ENCODE results near the gene UBTD2.
"Not testable (repeated sequence)": the region's sequence is repeated elsewhere in the genome, so short reads cannot be mapped to it uniquely, and the experiment has no call there.

The UBTD2 gene

DNA sequence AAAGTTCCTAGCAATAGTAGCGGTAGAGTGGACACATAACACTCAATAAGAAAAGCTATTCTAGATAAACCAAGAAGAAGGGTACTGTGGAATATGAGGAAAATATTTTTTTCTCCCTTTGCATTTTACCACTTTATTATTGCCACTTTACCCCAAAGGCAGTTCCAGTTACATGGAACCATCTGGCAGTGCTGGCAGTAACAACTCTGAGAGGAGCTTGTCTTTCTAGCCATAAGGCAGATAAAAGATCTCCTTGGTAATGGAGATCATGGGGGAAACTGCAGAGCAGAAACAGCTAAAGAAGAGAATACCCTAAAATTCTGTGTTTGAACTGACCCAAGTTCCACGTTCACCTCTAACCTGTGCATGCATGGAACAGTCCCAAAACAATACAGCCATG, 38.5 kb downstream of the UBTD2 start:
- no peak for DNase-seq

DNA sequence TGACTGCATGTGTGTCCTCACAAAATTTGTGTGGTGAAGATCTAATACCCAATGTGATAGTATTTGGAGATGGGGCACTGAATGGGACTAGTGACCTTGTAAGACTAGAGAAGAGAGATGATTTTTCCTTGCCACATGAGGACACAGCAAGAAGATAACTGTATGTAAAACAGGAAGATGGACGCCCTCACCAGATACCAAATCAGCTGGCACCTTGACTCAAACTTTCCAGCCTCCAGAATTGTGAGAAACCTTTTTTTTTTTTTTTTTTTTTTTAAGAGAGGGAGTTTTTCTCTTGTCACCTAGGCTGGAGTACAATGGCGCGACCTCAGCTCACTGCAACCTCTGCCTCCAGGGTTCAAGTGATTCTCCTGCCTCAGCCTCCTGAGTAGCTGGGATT, 40.3 kb downstream of the UBTD2 start:
- no peak for DNase-seq

DNA sequence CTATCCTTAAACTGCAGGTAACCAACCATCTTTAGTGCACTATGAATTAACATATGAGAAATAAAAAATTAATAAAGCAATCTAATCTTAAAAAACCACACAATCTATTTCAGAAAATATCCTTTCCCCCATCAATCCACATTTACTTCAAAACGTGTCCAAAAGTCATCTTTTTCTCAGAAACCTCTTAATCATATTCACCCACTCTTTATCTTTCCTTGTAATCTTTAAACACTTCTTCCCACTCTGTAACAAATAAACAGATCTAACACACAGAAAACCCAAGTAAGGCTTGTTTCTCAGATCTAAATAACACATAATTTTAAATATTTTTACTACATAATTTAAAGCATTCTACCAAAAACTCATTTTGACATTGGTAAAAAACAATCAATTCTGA, 45.2 kb downstream of the UBTD2 start:
- DNase-seq, result no peak

DNA sequence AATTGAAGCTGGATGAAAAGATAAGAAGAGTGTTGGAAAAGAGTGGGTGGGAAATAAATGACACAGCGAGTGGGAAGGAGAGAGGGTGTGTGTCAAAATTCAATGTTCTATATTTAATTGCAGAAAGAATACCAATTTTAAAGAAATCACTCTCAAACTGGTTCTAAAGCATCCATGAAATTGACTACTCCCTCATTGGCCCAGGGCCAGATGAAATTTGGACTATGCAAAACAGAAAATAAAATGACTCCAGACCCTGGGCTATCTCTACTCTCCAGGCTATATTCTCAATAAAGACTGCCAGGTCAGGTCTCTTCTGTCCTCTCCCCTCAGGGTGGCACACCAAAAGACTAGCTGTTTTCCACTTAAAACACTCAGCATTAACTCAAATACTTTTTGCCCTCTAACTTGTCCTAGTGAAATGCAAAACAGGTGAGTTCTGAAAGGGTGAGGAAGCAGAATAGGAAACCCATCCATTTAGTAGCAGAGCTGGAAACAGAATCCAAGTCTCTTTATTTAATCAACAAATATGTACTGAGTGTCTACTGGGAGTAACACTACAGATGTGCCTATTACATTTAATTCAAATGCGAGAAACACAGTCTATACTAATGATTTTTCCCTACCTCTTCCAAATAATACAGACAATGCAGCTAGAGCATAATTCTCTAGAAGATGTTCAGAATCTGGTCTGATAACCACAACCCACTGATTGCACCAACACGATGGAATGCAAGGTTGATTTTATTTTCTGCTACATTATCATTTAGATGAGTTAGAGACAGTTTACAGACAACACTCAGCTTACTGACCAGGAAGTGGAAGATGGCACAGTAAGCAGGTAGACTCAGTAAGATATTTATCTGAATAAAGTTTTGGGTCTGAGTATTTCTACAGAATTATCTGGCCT, 47.5 kb downstream of the UBTD2 start:
- no peak for DNase-seq

DNA sequence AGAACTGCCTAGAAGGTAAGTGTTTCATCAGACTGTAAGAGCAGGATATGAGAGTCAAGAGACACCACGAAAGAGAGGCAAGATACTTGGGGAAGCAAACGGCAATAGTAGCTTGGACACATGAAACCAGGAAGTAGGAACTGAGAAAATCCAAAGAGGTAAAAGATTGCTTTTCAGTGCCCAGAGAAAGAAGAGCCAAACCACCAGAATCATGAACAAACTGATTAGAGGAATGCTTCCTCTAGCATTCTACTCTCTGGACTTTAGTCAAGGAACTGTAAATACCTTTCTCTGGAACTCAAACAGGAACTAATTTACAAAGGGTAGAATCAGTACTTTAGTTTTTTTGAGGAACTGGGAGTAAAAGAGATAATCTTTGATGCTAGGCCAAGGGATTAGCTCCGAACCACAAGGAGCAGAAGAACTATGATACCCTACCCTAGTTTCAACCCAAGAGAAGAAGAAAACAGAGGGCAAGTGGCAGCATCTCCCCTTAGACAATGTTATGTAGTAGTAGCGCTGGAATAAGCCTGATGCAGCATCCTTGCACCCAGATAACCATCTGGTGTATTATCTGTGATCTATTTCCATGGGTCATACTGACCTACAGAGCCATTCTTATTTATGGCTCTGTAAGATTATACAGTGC, 48.3 kb downstream of the UBTD2 start:
- no peak for DNase-seq

DNA sequence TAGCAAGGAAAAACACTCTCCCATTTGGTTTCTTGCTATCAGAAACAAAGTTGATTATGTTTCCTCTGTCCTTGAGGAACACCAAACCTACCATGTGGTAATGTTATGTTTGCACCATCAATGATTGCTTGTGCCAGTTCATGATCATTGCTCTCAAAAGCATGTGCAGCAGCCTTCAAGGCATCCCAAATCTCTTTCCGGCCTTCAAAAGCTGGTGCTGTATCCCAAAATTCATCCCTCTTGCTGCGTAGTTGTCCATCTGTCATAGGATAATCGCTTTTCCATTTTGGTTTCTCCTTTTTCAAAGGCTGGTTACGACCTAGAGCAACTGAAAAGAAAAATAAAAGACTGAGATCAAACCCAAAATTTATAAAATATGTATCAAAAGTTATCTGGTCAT, 49.5 kb downstream of the UBTD2 start:
- DNase-seq, result no peak

DNA sequence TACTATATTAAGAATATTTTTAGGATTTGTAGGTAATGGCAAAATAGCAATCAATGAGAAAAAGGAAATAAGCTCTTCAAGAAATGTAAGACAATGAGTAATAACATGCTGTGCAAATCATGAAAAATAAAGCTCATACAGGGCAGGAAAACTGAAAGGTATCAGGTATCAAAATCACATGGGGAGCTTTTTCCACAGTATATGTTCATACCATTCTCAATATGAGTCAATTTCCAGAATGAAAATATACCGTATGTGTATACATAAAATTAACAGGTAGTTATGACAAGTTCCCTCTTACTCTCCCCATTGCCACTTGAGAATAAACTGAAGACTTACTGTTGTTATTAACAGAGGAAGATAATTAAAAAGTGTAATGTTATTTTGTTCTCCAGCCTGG, 53.7 kb downstream of the UBTD2 start:
- DNase-seq, result no peak

DNA sequence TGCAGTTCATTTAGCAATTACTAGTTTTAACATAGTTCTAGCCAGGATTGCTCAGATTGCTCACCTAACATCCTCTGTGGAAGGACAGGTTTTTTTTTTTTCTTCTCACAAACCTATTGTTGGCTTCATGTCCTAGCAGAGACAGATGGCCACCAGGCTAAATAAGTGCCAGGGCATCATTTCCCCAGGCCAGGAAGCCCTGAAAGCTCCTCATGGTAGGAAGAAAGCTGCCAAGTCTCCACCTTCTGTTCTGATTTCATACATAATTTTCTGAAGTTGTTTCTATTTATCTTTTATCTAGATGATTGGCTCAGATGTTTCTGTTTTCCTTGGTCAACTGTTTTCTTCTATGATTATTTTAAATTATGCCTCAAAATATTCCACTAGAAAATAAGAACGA, 58.6 kb downstream of the UBTD2 start:
- DNase-seq, result no peak

DNA sequence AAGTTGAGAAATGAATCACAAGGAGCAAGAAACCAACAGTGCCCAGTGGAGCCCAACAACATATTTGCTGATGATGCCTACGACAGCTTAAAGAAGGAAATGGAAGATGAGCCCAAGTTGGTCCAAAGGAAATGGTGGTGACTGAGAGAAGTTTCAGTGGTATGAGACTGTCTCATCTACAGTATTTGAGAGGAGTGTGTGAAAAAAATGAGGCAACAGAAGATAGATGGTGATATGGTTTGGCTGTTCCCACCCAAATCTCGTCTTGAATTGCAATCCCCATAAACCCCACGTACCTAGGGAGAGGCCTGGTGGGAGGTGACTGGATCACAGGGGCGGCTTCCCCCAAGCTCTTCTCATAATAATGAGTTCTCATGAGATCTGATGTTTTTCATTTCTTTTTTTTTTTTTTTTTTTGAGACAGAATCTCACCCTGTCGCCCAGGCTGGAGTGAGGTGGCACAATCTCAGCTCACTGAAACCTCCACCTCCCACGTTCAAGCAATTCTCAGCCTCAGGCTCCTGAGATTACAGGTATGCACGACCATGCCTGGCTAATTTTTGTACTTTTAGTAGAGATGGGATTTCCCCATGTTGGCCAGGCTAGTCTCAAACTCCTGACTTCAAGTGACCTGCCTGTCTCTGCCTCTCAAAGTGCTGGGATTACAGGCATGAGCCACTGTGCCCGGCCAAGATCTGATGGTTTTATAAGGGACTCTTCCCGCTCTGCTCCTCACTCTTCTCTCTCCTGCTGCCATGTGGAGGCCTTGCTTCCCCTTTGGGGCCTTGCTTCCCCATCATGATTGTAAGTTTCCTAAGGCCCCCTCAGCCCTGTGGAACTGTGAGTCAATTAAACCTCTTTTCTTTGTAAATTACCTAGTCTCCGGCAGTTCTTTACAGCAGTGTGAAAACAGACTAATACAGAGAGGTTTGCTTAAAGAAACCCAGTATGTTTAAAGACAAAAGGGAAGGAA, 59.4 kb downstream of the UBTD2 start:
- DNase-seq, result no peak

DNA sequence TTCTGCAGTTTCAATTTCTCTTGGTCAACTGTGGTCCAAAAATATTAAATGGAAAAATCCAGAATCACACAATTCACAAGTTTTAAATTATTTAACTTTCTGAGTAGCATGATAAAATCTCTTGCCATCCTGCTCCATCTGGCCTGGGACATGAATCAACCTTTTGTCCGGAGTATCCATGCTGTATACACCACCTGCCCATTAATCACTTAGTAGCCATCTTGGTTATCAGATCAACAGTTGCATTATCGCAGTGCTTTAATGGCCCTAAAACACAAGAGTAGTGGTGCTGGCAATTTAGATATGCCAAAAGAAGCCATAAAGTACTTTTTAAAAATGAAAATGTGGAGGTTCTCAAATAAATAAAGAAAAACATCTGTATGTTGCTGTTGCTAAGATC, 64.3 kb downstream of the UBTD2 start:
- DNase-seq, result no peak

DNA sequence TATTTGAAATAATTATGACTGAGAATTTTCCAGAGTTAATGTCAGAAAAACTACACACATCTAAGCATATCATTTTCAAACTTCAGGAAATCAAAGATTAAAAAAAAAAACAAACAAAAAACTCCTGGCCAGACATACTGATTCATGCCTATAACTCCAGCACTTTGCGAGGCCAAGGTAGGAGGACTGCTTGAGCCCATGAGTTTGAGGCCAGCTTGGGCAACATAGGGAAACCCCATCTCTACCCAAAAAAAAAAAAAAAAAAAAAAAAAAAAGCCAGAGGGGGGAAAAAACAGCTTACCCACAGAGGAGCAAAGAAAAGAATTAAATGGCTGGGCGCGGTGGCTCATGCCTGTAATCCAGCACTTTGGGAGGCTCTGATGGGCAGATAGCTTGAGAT, 67.2 kb downstream of the UBTD2 start:
- DNase-seq, result no peak

DNA sequence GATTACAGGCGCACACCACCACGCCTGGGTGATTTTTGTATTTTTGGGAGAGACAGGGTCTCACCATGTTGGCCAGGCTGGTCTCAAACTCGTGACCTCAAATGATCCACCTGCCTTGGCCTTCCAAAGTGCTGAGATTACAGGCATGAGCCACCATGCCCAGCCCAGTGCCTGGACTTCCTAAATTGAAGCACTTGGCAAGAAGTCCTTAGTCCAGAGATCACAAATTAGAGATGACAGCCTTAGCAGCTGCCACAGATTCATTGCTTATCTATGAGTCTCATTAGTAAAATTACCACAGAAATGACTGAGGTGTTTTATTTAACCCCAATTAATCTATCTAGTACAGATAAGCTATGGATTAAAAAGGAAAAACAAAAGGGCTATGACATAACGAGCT, 70.4 kb downstream of the UBTD2 start:
- DNase-seq, result no peak

DNA sequence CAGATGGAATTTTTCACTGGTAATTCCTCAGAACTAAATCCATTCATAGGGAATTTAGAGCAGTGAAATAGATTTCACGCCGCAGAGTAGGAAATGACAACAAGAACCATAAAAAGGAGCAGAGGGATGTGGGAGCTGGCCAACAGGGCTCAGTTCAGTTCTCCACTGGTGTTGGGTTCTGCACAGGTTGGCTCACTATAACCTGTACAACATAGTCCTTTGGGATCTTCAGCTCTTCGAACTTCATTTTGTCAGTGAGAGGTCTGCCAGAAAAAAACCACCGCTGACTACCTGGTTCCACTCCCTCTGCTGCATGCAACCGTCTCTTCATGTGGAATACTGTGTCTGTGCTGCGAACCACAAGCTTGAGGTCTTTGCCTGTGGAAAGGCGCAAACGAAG, 71.9 kb downstream of the UBTD2 start:
- DNase-seq, result no peak

DNA sequence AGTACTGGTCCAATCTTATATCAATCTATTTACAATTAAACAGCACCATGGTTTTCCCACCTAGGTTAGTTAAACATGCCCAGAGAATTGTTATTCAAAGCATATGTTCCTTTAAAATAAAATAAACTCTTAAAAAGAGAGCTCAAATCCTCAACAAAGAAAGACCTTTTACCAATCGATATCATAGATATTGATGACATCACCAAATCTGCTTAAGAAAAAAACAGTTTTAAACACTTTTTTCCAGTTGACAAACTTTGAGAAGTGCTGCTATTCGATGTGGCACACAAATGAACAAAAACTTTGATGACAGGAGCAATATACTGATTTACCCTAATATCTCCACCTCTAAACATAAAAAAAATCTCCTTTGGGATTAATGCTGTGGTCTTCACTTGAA, 73.8 kb downstream of the UBTD2 start:
- no peak for DNase-seq

DNA sequence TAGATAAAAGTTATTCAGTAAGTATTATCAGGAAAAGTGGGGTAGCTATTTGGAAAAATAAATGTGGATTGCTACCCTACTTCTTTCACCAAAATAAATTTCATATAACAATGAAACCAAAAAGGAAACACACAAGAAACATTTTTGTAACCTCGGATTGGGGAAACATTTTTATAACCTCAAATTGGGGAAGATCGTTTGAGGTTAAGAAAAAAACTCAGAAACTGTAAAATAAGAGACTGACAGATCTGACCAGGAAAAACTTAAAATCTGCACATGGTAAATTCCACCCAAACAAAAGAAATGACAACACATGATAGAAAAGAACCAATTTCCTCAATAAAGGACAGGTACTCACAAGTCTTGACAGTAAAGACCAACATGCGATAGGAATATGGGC, 76.1 kb downstream of the UBTD2 start:
- DNase-seq, result no peak

DNA sequence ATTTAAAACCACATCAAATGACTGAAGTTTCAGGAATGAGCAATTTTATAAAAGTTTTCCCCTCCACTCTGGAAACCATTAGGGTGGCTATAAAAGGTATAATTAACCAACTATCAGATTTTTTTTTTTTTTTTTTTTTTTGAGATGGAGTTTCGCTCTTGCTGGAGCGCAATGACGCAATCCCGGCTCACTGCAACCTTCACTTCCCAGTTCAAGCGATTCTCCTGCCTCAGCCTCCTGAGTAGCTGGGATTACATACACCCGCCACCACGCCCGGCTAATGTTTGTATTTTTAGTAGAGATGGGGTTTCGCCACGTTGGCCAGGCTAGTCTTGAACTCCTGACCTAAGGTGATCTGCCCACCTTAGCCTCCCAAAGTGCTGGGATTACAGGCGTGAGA, 77.6 kb downstream of the UBTD2 start:
- DNase-seq, result not testable (repeated sequence)

DNA sequence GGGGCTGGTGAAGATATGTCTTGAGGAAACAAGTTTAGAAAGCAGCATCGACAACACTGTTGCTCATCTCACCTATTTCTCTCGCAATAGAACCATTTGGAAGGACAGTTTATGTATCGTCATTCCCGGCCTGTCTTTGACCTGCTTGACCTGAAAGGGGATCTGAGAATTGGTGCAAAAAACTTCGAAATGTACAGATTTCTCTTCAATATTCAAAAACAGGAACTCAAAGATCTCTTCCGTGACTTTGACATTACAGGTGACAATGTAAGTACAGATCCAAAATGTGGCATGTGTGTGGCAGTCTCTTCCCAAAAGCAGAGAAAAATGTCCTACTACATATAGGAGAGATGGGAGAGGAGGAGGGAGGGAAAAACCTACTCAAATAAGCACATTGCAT, 83.1 kb downstream of the UBTD2 start:
- no peak for DNase-seq

DNA sequence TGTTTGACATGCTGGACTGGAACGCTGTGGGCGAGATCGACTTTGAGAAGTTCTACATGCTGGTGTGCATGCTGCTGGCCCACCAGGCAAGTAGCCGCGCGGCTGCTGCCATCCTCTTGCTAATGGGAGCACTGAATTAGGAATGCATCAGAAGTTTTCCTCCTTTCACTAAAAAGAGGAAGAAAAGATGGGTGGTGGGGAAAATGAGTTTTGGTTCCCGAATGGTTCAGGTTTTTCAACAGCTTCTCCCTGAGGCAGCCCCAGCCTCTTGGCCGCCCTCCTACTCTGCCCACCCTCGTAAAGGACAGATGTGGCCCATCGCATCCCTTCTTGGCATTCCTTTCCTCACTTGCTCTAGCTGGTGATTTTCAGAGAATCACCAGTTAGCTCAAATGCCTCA, 84.1 kb downstream of the UBTD2 start:
- no peak for DNase-seq

DNA sequence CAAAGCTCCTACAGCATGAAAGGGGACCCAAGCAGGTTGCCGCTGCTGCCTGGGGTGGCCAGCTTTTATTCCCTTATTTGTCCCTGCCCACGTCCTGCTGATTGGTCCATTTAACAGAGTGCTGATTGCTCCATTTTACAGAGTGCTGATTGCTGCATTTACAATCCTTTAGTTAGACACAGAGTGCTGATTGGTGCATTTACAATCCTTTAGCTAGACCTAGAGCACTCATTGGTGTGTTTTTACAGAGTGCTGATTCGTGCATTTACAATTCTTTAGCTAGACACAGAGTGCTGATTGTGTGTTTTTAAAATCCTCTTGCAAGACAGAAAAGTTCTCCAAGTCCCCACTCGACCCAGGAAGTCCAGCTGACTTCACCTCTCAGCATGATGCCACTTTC, 85.8 kb downstream of the UBTD2 start:
- not testable (repeated sequence) for DNase-seq

DNA sequence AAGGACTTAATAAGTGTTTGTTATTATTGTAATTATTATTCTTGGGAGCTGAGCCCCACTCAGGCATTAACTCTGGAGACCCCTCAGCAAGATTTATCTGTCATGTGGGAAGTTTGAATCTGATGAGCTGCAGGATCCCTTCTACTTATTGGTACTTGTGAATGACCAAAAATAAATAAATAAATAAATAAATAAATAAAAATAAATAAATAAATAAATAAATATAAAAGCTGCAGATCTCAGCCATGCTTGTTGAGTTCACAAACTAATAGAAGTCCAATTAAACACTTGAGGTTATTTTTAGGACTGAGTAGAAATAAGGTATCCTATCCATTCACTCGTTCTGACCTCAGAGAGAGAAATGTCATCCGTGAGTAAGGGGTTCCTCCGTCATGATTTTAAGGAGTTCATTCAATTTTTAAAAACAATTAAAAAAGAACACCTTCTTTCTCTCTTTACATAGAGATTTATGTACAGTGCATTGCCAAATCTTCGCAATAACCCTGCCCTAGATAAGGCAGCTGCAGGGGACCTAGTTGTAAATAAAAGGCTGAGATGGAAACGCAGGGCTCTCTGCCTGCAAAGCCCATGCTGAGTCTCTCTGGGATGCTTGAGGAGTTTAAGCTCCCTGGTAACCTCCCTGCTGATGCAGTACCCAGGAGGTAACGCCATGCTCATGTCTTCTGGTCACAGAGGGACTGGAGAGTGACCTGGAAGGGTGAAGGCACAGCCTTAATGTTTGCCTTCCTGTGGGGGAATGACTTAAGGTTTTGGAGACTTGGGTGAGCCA, 88.4 kb downstream of the UBTD2 start:
- no peak for DNase-seq

DNA sequence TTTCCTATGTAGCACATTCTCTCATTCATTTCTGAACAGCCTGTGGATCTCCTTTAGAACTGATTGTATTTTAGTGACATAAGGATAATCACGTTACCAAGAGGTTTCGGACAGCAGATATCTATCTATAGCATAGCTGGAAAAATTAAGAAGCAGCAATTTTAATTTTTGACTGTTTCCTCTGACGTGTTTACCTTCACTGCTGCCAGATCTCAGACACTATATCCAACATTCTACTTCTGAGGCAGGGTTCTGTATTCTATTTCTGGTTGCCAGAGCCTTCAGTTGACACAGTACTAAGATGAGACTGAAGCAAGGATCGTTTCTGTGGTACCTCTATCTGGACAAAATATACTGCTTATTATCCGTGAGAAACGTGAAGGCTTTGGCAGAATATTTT, 89.7 kb downstream of the UBTD2 start, which contains the start of gene EFCAB9:
Gene EFCAB9, plus strand, starts transcription at position 301 of the 400 bp plus-strand sequence. Its CDS starts 1 bp downstream, at position 302.
- no peak for DNase-seq

DNA sequence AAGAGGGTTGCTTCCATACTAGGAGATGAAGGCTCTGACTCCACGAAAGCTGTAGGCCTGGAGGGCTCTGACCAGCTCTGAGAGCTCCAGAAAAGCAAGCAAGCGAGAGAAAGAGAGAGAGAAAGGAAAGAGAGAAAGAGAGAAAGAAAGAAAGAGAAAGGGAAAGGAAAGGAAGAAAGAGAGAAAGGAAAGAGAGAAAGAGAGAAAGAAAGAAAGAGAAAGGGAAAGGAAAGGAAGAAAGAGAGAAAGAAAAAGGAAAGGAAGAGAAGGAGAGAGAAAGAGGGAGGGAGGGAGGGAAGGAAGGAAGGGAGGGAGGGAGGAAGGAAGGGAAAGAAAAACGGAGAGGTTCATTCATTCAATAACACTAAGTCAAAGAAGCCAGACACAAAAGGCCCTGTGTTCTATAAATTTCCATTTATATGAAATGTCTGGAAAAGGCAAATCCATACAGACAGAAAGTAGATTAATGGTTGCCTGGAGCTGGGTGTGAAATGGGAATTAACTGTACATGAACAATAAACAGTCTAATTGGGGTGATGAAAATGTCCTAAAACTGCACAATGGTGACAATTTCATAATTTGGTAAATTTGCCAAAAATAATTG, 93.8 kb downstream of the UBTD2 start:
- no peak for DNase-seq

All from NCI-H345 (cell line).